ENCODE measurements around the gene TMEM221.

GRCh38 chr19:17419154-17419620 is 29.3 kb downstream of the TMEM221 start:
- TF ChIP-seq CTCF (conservative IDR thresholded peaks at IDR 0.05; ENCODE audit: low read length) = no peak
- TF ChIP-seq EZH2phosphoT487 (IDR thresholded peaks at IDR 0.05; ENCODE audit: borderline replicate concordance) = no peak
